ENCODE measurements around the gene OR2T12.
A peak's percentile ranks its signal among the peaks of the same experiment; 100 is the strongest.
"Not testable (repeated sequence)": the region's sequence is repeated elsewhere in the genome, so short reads cannot be mapped to it uniquely, and the experiment has no call there.

Gene OR2T12

GRCh38 chr1:248303324-248303723, at the start of gene OR2T12:
OR2T12 (minus strand) TSS chr1:248303424; CDS start chr1:248295578, 7,846 bp downstream.
- no peak for DNase-seq (ENCODE audit: low spot score)

GRCh38 chr1:248348475-248348874, 45.3 kb upstream of the OR2T12 start, which contains the start of gene OR14C36:
OR14C36 (plus strand) TSS chr1:248348775; CDS start chr1:248348775, 0 bp downstream.
- no peak for DNase-seq (ENCODE audit: low spot score)

GRCh38 chr1:248343451-248343850, 40.2 kb upstream of the OR2T12 start:
- DNase-seq (ENCODE audit: low spot score), result no peak

- no peak for DNase-seq (ENCODE audit: low spot score)
Measured at GRCh38 chr1:248324468-248324867, 21.2 kb upstream of the OR2T12 start, which contains the start of gene OR2M7. OR2M7 (minus strand) TSS chr1:248324568; CDS start chr1:248324568, 0 bp downstream.

GRCh38 chr1:248316796-248317195, 13.6 kb upstream of the OR2T12 start:
- no peak for DNase-seq (ENCODE audit: low spot score)

GRCh38 chr1:248306740-248307139, 3.5 kb upstream of the OR2T12 start:
- not testable (repeated sequence) for DNase-seq (ENCODE audit: low spot score)

- DNase-seq (ENCODE audit: low spot score), result no peak
Measured at GRCh38 chr1:248306103-248306502, 2.9 kb upstream of the OR2T12 start.

- DNase-seq (ENCODE audit: low spot score), result not testable (repeated sequence)
Measured at GRCh38 chr1:248305672-248306071, 2.4 kb upstream of the OR2T12 start.

GRCh38 chr1:248288391-248288790, 14.8 kb downstream of the OR2T12 start:
- no peak for DNase-seq (ENCODE audit: low spot score)

- no peak for DNase-seq (ENCODE audit: low spot score)
Measured at GRCh38 chr1:248277876-248278275, 25.3 kb downstream of the OR2T12 start, which contains the start of gene OR2T33. OR2T33 (minus strand) TSS chr1:248277976; CDS start chr1:248273814, 4,162 bp downstream.

- not testable (repeated sequence) for DNase-seq (ENCODE audit: low spot score)
Measured at GRCh38 chr1:248273225-248273624, 30.0 kb downstream of the OR2T12 start.

GRCh38 chr1:248268178-248268577, 35.0 kb downstream of the OR2T12 start:
- no peak for DNase-seq (ENCODE audit: low spot score)

- not testable (repeated sequence) for DNase-seq (ENCODE audit: low spot score)
Measured at GRCh38 chr1:248259309-248259708, 43.9 kb downstream of the OR2T12 start.

GRCh38 chr1:248243204-248243603, 60.0 kb downstream of the OR2T12 start:
- peak; percentile 53 for DNase-seq (ENCODE audit: low spot score)
